SK-N-SH (cell line): ENCODE data around the gene MRPL1. TPM values are rescaled to one million over a fixed set of nuclear protein-coding genes. Genes with fewer than 3 reads are reported as not detected.

Experiments used
- CTCF ChIA-PET: fragments of 300-600, 350-600 bp; formaldehyde crosslinking; extraction: SDS; loops from one replicate; lab custom pipeline; 2021; lab: Yijun Ruan, JAX
- POLR2A ChIA-PET: fragments of 350-600 bp; sonication (Branson Sonifier 250); formaldehyde crosslinking; extraction: SDS; loops from one replicate; lab custom pipeline; 2020; ENCODE audit warnings: antibody characterized with exemption, inconsistent platforms; lab: Yijun Ruan, JAX
- DNase-seq: peaks from one replicate; pipeline ENCODE4 v3.0.0; 2012
- H2AFZ ChIP-seq: fragments of 200-600 bp; sonication (generic); 2 replicates; pipeline ENCODE4 v1.8.1; 2016; ENCODE audit warnings: antibody characterized with exemption, mild to moderate bottlenecking, low read depth
- H3F3A ChIP-seq: fragments of 200-600 bp; sonication (generic); replicated peaks from 2 replicates; pipeline ENCODE3; 2016; ENCODE audit warnings: antibody characterized with exemption, mild to moderate bottlenecking; ENCODE audit not compliant: insufficient read depth
- H3K27ac ChIP-seq, 2 experiments: fragments of 200-500 bp in 1 of 2; fragments of 200-600 bp in 1 of 2; sonication (Bioruptor generic) in 1 of 2; sonication (generic), shearing (Covaris generic) in 1 of 2; 2 replicates each; pipeline versions ENCODE4 v1.5.1 to v1.6.1; 2014 to 2016; ENCODE audit warnings: low read depth in 2 of 2, inconsistent platforms in 1 of 2, low read length in 1 of 2, mild to moderate bottlenecking in 1 of 2, mixed read lengths in 1 of 2
- H3K27me3 ChIP-seq: fragments of 200-600 bp; sonication (generic), shearing (Covaris generic); 2 replicates; pipeline ENCODE4 v1.6.1; 2016; ENCODE audit warnings: mixed run types; ENCODE audit not compliant: insufficient read depth
- H3K36me3 ChIP-seq, 2 experiments: fragments of 200-500 bp in 1 of 2; fragments of 200-600 bp in 1 of 2; sonication (Bioruptor generic) in 1 of 2; sonication (generic) in 1 of 2; replicated peaks in 1 of 2; 2 replicates each; pipeline versions ENCODE3 to v1.5.1; 2014 to 2016; ENCODE audit warnings: low read length in 1 of 2, mild to moderate bottlenecking in 1 of 2; ENCODE audit not compliant: insufficient read depth in 2 of 2, control insufficient read depth in 1 of 2
- H3K4me1 ChIP-seq, 2 experiments: fragments of 200-500 bp in 1 of 2; fragments of 200-600 bp in 1 of 2; sonication (Bioruptor generic) in 1 of 2; sonication (generic), shearing (Covaris generic) in 1 of 2; 2 replicates each; pipeline versions ENCODE4 v1.5.1 to v1.6.1; 2014 to 2016; ENCODE audit warnings: low read depth in 1 of 2, low read length in 1 of 2, mixed run types in 1 of 2; ENCODE audit not compliant: insufficient read depth in 2 of 2, control insufficient read depth in 1 of 2
- H3K4me2 ChIP-seq: fragments of 200-600 bp; sonication (generic), shearing (Covaris generic); 2 replicates; pipeline ENCODE4 v1.6.1; 2017; ENCODE audit warnings: mixed run types
- H3K4me3 ChIP-seq, 2 experiments: fragments of 200-500 bp in 1 of 2; fragments of 200-600 bp in 1 of 2; sonication (Bioruptor generic) in 1 of 2; sonication (generic), shearing (Covaris generic) in 1 of 2; 2 replicates each; pipeline versions ENCODE4 v1.5.1 to v1.8.1; 2014 to 2016; ENCODE audit warnings: low read depth in 2 of 2, inconsistent platforms in 1 of 2, low read length in 1 of 2, mild to moderate bottlenecking in 1 of 2, mixed read lengths in 1 of 2, moderate library complexity in 1 of 2
- H3K79me2 ChIP-seq: fragments of 200-600 bp; sonication (generic); 2 replicates; pipeline ENCODE4 v1.8.1; 2017; ENCODE audit warnings: mild to moderate bottlenecking; ENCODE audit not compliant: insufficient read depth
- H3K9ac ChIP-seq: fragments of 200-600 bp; sonication (generic); 2 replicates; pipeline ENCODE4 v1.6.1; 2017; ENCODE audit warnings: mixed run types
- H3K9me2 ChIP-seq: fragments of 200-600 bp; sonication (generic); 2 replicates; pipeline ENCODE4 v1.6.1; 2017; ENCODE audit warnings: mixed run types
- H3K9me3 ChIP-seq: fragments of 200-600 bp; sonication (generic); 2 replicates; pipeline ENCODE4 v1.6.1; 2017; ENCODE audit warnings: mixed run types, mild to moderate bottlenecking, moderate library complexity
- H4K20me1 ChIP-seq: fragments of 200-600 bp; sonication (generic); 2 replicates; pipeline ENCODE4 v1.6.1; 2017; ENCODE audit warnings: mild to moderate bottlenecking, mixed run types; ENCODE audit not compliant: insufficient read depth
- CHD2 ChIP-seq: fragments of 150-350 bp; IDR thresholded peaks from 2 replicates; pipeline ENCODE4 v1.6.1; 2018; ENCODE audit warnings: low read length; ENCODE audit not compliant: partially characterized antibody
- EP300 ChIP-seq, 2 experiments: IDR thresholded peaks; 2 replicates each; pipeline versions ENCODE4 v1.4.0 to v1.6.1; 2012; ENCODE audit warnings: borderline replicate concordance in 1 of 2, low read depth in 1 of 2, low read length in 1 of 2
- FOSL2 ChIP-seq: IDR thresholded peaks from 2 replicates; pipeline ENCODE4 v1.4.0; 2012; ENCODE audit warnings: low read depth, mild to moderate bottlenecking, moderate library complexity, borderline replicate concordance
- FOXM1 ChIP-seq: IDR thresholded peaks from 2 replicates; pipeline ENCODE4 v1.4.0; 2012; ENCODE audit warnings: low read depth, mild to moderate bottlenecking
- GABPA ChIP-seq: IDR thresholded peaks from 2 replicates; pipeline ENCODE4 v1.4.0; 2012; ENCODE audit warnings: low read depth, mild to moderate bottlenecking
- GATA2 ChIP-seq: sonication (generic); formaldehyde crosslinking; IDR thresholded peaks from 2 replicates; pipeline ENCODE4 v1.5.0; 2020; ENCODE audit warnings: mild to moderate bottlenecking, missing genetic modification reagents
- JUND ChIP-seq: IDR thresholded peaks from 2 replicates; pipeline ENCODE4 v1.4.0; 2012
- MXI1 ChIP-seq: IDR thresholded peaks from 2 replicates; pipeline ENCODE4 v1.6.1; 2012; ENCODE audit warnings: mild to moderate bottlenecking, low read depth, low read length, improper control_type of control experiment
- NFIC ChIP-seq: IDR thresholded peaks from 2 replicates; pipeline ENCODE4 v1.4.0; 2012; ENCODE audit warnings: borderline replicate concordance
- NRF1 ChIP-seq: IDR thresholded peaks from 2 replicates; pipeline ENCODE4 v1.6.1; 2012; ENCODE audit warnings: low read depth, mild to moderate bottlenecking, low read length
- POLR2AphosphoS5 ChIP-seq: IDR thresholded peaks from 2 replicates; pipeline ENCODE4 v1.6.1; 2012; ENCODE audit warnings: low read depth, low read length
- SIN3A ChIP-seq: IDR thresholded peaks from 2 replicates; pipeline ENCODE4 v1.6.1; 2012; ENCODE audit warnings: low read depth, mild to moderate bottlenecking, low read length, moderate library complexity, borderline replicate concordance
- SMC3 ChIP-seq: IDR thresholded peaks from 2 replicates; pipeline ENCODE4 v1.6.1; 2012; ENCODE audit warnings: low read depth, low read length, improper control_type of control experiment
- TEAD4 ChIP-seq: IDR thresholded peaks from 2 replicates; pipeline ENCODE4 v1.4.0; 2012; ENCODE audit warnings: mild to moderate bottlenecking, borderline replicate concordance; ENCODE audit not compliant: insufficient read depth
- WGBS: methylation state at CpG from one replicate; pipeline ENCODE4 v1.1.6; 2017; ENCODE audit warnings: low lambda C conversion rate; 5-methylcytosine and 5-hydroxymethylcytosine counted together
- polyA plus RNA-seq, 3 experiments: library from polyadenylated mRNA; depleted of rRNA; stranded (reverse); fragments of >200 nt; gene quantifications; 2 replicates each; pipeline ENCODE4 v1.2.3, GENCODE V29; 2012
- TF ChIP-seq, protein P1 (sequence below): fragments of 150-350 bp; IDR thresholded peaks from 2 replicates; pipeline ENCODE4 v1.6.1; 2017; ENCODE audit warnings: antibody characterized with exemption, low read length, low read depth, borderline replicate concordance
- TF ChIP-seq, protein P2 (sequence below): IDR thresholded peaks from 2 replicates; pipeline ENCODE4 v1.4.0; 2012; ENCODE audit warnings: low read depth
- TF ChIP-seq, protein P3 (sequence below): IDR thresholded peaks from 2 replicates; pipeline ENCODE4 v1.4.0; 2012; ENCODE audit warnings: low read depth, borderline replicate concordance

Gene MRPL1
- polyA plus RNA-seq, 1 of the 3 experiments (the other 2 are of a cell fraction), result 11.0 TPM

DNA sequence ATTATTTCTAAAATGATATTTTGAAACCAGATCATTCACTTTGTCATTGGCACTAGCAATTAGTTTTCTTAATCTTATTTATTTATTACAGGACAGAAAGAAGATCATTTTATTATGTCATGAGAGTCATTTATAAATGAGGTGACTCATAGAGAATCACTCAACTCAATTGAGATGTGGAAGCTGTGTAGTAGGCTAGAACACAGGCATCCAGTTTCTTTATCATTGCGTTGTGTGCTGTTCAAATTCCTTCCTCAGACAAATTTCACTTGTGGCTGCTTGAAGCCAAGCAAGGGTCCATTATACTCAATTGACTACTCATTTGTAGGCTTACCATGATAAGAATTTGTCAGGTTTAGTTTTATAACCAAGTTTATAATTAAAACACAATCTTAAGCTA lies 87.6 kb downstream of the MRPL1 start:
- H3K9me2 ChIP-seq, result no peaks in the 10 kb centered on the region
- no peak overlapping the region for H3K9ac ChIP-seq
- peaks cover 8 to 34% of the 10 kb centered on the region in 2 experiments for H3K36me3 ChIP-seq
- H3K79me2 ChIP-seq, result no peaks in the 10 kb centered on the region
- no peak overlapping the region for H2AFZ ChIP-seq
- no peak overlapping the region for H3K4me2 ChIP-seq
- no peaks in the 10 kb centered on the region for H3K27me3 ChIP-seq
- peaks cover 8% of the 10 kb centered on the region for H3F3A ChIP-seq
- H3K4me1 ChIP-seq, result no peaks in the 10 kb centered on the region
- no peak overlapping the region for H3K27ac ChIP-seq
- no peak for DNase-seq
- no peaks in the 10 kb centered on the region for H3K9me3 ChIP-seq
- 83% methylated on average over 1 of the region's 1 CpG for WGBS
- TF ChIP-seq NFIC, result no peak
- TF ChIP-seq, protein P1, sequence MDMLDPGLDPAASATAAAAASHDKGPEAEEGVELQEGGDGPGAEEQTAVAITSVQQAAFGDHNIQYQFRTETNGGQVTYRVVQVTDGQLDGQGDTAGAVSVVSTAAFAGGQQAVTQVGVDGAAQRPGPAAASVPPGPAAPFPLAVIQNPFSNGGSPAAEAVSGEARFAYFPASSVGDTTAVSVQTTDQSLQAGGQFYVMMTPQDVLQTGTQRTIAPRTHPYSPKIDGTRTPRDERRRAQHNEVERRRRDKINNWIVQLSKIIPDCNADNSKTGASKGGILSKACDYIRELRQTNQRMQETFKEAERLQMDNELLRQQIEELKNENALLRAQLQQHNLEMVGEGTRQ, result no peak
- no peak for TF ChIP-seq NRF1
- no peak for TF ChIP-seq SIN3A
- TF ChIP-seq GATA2 (CRISPR knock-in tag), result no peak
- TF ChIP-seq FOSL2, result no peak
- no peak for TF ChIP-seq MXI1
- no peak for TF ChIP-seq GABPA
- TF ChIP-seq JUND, result no peak
- TF ChIP-seq, protein P2, sequence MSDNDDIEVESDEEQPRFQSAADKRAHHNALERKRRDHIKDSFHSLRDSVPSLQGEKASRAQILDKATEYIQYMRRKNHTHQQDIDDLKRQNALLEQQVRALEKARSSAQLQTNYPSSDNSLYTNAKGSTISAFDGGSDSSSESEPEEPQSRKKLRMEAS, result no peak
- TF ChIP-seq, all 33 proteins: peak for 0
- CTCF ChIA-PET, result no interaction called here
- POLR2A ChIA-PET, result no interaction called here
- H3K4me3 ChIP-seq, result no peak overlapping the region
- no peaks in the 10 kb centered on the region for H4K20me1 ChIP-seq

DNA sequence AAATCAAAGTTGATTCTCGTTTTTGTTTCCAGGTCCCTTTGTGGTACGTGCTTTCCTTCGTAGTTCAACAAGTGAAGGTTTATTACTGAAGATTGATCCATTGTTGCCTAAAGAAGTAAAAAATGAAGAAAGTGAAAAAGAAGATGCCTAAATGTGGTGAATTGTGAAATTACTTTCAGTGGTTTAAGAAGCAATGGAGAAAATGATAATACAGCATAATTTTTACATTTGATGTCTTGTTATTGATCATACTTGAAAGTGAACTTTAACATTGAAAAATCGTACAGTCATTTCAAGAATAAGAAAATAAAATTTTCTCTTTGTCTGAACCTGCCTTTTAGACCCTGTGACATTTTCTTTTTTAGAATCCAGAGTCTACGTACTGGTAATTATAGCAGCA lies 89.8 kb downstream of the MRPL1 start:
- Histone ChIP-seq H3K9me2 (no peaks in the 10 kb centered on the region), H3F3A (peaks cover 4% of the 10 kb centered on the region), H3K27ac (no peak overlapping the region), H4K20me1 (no peaks in the 10 kb centered on the region), H3K9ac (no peak overlapping the region), H3K4me3 (no peak overlapping the region), H3K4me1 (no peaks in the 10 kb centered on the region), H3K36me3 (peaks cover 8 to 34% of the 10 kb centered on the region in 2 experiments), H3K9me3 (no peaks in the 10 kb centered on the region), H3K79me2 (no peaks in the 10 kb centered on the region), H2AFZ (no peak overlapping the region), H3K27me3 (no peaks in the 10 kb centered on the region), H3K4me2 (no peak overlapping the region)
- DNase-seq, result no peak
- POLR2A ChIA-PET, result no interaction called here
- 94% methylated on average over 5 of the region's 5 CpGs for WGBS
- TF ChIP-seq GABPA (no peak), CHD2 (no peak), FOSL2 (no peak), TEAD4 (no peak), NRF1 (no peak), FOXM1 (no peak), JUND (no peak), NFIC (no peak), SMC3 (no peak), EP300 (IDR thresholded peaks at IDR 0.05; ENCODE audit: borderline replicate concordance in 1 of 2, low read depth in 1 of 2, low read length in 1 of 2) (no peak), POLR2AphosphoS5 (no peak)
- TF ChIP-seq, protein P3, sequence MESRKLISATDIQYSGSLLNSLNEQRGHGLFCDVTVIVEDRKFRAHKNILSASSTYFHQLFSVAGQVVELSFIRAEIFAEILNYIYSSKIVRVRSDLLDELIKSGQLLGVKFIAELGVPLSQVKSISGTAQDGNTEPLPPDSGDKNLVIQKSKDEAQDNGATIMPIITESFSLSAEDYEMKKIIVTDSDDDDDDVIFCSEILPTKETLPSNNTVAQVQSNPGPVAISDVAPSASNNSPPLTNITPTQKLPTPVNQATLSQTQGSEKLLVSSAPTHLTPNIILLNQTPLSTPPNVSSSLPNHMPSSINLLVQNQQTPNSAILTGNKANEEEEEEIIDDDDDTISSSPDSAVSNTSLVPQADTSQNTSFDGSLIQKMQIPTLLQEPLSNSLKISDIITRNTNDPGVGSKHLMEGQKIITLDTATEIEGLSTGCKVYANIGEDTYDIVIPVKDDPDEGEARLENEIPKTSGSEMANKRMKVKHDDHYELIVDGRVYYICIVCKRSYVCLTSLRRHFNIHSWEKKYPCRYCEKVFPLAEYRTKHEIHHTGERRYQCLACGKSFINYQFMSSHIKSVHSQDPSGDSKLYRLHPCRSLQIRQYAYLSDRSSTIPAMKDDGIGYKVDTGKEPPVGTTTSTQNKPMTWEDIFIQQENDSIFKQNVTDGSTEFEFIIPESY, result no peak
- CTCF ChIA-PET, result no interaction called here
